Fibroblast of lung (primary cell): ENCODE results near the gene MPG.

Source experiments
- EZH2 ChIP-seq: IDR thresholded peaks from 2 replicates; pipeline ENCODE4 v1.5.1; 2012; ENCODE audit warnings: low read length, control low read depth, mild to moderate bottlenecking; ENCODE audit errors: missing control alignments
- TF ChIP-seq, protein P1 (sequence below), 2 donors: IDR thresholded peaks in 1 of 2; conservative IDR thresholded peaks in 1 of 2; 1 replicate in 1 of 2; 2 replicates in 1 of 2; pipeline ENCODE4 v1.5.1; 2011 to 2012; ENCODE audit warnings: low read length in 2 of 2, control low read depth in 1 of 2, inconsistent platforms in 1 of 2, low read depth in 1 of 2, mild to moderate bottlenecking in 1 of 2

DNA sequence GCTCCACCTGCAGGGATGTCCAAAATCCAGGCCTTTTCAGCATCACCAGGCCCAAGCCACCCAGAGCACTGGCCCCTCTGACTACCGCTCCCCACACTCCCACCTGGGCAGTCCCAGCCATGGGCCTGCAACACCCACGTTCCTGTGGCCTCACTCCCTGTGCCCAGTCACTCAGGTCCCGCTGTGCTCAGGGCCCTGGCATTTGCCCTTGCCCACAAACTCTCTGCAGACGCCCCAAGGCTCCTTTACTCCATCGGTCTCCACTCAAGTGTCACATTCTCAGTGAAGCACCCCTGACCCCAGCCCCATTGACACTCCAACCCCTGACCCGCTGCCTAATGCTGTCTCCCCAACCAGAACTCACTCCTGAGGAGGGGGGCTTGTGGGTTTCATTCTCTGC, 23.6 kb downstream of the MPG start:
- TF ChIP-seq, protein P1, sequence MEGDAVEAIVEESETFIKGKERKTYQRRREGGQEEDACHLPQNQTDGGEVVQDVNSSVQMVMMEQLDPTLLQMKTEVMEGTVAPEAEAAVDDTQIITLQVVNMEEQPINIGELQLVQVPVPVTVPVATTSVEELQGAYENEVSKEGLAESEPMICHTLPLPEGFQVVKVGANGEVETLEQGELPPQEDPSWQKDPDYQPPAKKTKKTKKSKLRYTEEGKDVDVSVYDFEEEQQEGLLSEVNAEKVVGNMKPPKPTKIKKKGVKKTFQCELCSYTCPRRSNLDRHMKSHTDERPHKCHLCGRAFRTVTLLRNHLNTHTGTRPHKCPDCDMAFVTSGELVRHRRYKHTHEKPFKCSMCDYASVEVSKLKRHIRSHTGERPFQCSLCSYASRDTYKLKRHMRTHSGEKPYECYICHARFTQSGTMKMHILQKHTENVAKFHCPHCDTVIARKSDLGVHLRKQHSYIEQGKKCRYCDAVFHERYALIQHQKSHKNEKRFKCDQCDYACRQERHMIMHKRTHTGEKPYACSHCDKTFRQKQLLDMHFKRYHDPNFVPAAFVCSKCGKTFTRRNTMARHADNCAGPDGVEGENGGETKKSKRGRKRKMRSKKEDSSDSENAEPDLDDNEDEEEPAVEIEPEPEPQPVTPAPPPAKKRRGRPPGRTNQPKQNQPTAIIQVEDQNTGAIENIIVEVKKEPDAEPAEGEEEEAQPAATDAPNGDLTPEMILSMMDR (conservative IDR thresholded peaks at IDR 0.05 in 1 of 2, IDR thresholded peaks at IDR 0.05 in 1 of 2; ENCODE audit: low read depth in 1 of 2, low read length in 2 of 2): no peak
- TF ChIP-seq EZH2: no peak
